ENCODE data around the gene HPN.
"Not testable (repeated sequence)": the region's sequence is repeated elsewhere in the genome, so short reads cannot be mapped to it uniquely, and the experiment has no call there.

HPN gene

GRCh38 chr19:35044317-35045117 lies 3.0 kb downstream of the HPN start:
- peak; percentile 42 for DNase-seq

- DNase-seq = no peak
These were observed 4.3 kb downstream of the HPN start for GRCh38 chr19:35045667-35046300.

GRCh38 chr19:35046461-35046860 lies 4.9 kb downstream of the HPN start:
- DNase-seq = no peak

GRCh38 chr19:35048911-35049411 lies 7.4 kb downstream of the HPN start:
- peak; percentile 32 for DNase-seq

- DNase-seq = peak; percentile 32
These were observed 7.9 kb downstream of the HPN start for GRCh38 chr19:35049456-35049855.

GRCh38 chr19:35050662-35051061 lies 9.1 kb downstream of the HPN start:
- not testable (repeated sequence) for DNase-seq

- not testable (repeated sequence) for DNase-seq
These were observed 9.7 kb downstream of the HPN start for GRCh38 chr19:35051268-35051667.

- no peak for DNase-seq
These were observed 10.3 kb downstream of the HPN start for GRCh38 chr19:35051796-35052195.

GRCh38 chr19:35052599-35053190 lies 11.2 kb downstream of the HPN start:
- DNase-seq = no peak

- no peak for DNase-seq
These were observed 12.3 kb downstream of the HPN start for GRCh38 chr19:35053667-35054293.

GRCh38 chr19:35054626-35055025 lies 13.1 kb downstream of the HPN start:
- no peak for DNase-seq

- peak; percentile 98 for DNase-seq
These were observed 14.2 kb downstream of the HPN start for GRCh38 chr19:35055715-35056179.

- DNase-seq = peak; percentile 98
These were observed 15.1 kb downstream of the HPN start for GRCh38 chr19:35056513-35057063.

GRCh38 chr19:35058370-35058769 lies 16.8 kb downstream of the HPN start:
- no peak for DNase-seq

GRCh38 chr19:35059006-35059798 lies 17.7 kb downstream of the HPN start:
- peak; percentile 50 for DNase-seq

- DNase-seq = no peak
These were observed 18.2 kb downstream of the HPN start for GRCh38 chr19:35059799-35060091.

- DNase-seq = no peak
These were observed 18.8 kb downstream of the HPN start for GRCh38 chr19:35060160-35060855.

- DNase-seq = no peak
These were observed 20.3 kb downstream of the HPN start for GRCh38 chr19:35061583-35062373.

GRCh38 chr19:35062942-35063341 lies 21.4 kb downstream of the HPN start:
- no peak for DNase-seq

- no peak for DNase-seq
These were observed 22.7 kb downstream of the HPN start for GRCh38 chr19:35063940-35064818.
